Measurements from ENCODE around the gene DOCK8.

GRCh38 chr9:324971-325370, 110.3 kb downstream of the DOCK8 start:
- TF ChIP-seq, protein P1, sequence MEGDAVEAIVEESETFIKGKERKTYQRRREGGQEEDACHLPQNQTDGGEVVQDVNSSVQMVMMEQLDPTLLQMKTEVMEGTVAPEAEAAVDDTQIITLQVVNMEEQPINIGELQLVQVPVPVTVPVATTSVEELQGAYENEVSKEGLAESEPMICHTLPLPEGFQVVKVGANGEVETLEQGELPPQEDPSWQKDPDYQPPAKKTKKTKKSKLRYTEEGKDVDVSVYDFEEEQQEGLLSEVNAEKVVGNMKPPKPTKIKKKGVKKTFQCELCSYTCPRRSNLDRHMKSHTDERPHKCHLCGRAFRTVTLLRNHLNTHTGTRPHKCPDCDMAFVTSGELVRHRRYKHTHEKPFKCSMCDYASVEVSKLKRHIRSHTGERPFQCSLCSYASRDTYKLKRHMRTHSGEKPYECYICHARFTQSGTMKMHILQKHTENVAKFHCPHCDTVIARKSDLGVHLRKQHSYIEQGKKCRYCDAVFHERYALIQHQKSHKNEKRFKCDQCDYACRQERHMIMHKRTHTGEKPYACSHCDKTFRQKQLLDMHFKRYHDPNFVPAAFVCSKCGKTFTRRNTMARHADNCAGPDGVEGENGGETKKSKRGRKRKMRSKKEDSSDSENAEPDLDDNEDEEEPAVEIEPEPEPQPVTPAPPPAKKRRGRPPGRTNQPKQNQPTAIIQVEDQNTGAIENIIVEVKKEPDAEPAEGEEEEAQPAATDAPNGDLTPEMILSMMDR (conservative IDR thresholded peaks at IDR 0.05), result no peak
- no peak for TF ChIP-seq ZFX (IDR thresholded peaks at IDR 0.05)

Measured in C4-2B (cell line).